ENCODE results near the gene NCEH1.
A peak's percentile ranks its signal among the peaks of the same experiment; 100 is the strongest.

The NCEH1 gene

GRCh38 chr3:172635588-172635987, 75.3 kb downstream of the NCEH1 start:
- DNase-seq, result peak; percentile 54
- WGBS (ENCODE audit: extremely low coverage, insufficient coverage, low lambda C conversion rate), result no CpG with 5 or more reads among the region's 3 CpGs
- no peak overlapping the region for H3K4me2 ChIP-seq (ENCODE audit: low read length)
- H3K9ac ChIP-seq (ENCODE audit: low read length), result no peak overlapping the region
- no peak overlapping the region for H3K56ac ChIP-seq (ENCODE audit: low read length)
- no peaks in the 10 kb centered on the region for H3K79me2 ChIP-seq (ENCODE audit: control insufficient read depth, insufficient read depth, low read length)
- no peaks in the 10 kb centered on the region for H3K79me1 ChIP-seq (ENCODE audit: low read length)
- no peaks in the 10 kb centered on the region for H3K27me3 ChIP-seq (ENCODE audit: insufficient read depth, low read length, poor library complexity)
- H2BK120ac ChIP-seq (ENCODE audit: low read depth, low read length), result no peak overlapping the region
- no peak overlapping the region for H3K27ac ChIP-seq (ENCODE audit: low read depth, low read length)
- no peak overlapping the region for H2AK5ac ChIP-seq (ENCODE audit: low read length)
- no peak overlapping the region for H3K4me3 ChIP-seq (ENCODE audit: low read length)
- H2BK15ac ChIP-seq (replicated peaks; ENCODE audit: low read depth), result no peak overlapping the region
- no peak overlapping the region for H3K23ac ChIP-seq (ENCODE audit: low read length)
- no peak overlapping the region for H4K8ac ChIP-seq (ENCODE audit: low read depth, low read length)
- no peak overlapping the region for H3K4ac ChIP-seq (ENCODE audit: low read depth, low read length)
- H4K5ac ChIP-seq (ENCODE audit: low read length), result no peak overlapping the region
- no peak overlapping the region for H3K18ac ChIP-seq (ENCODE audit: low read length)
- H2BK5ac ChIP-seq (ENCODE audit: low read length), result no peak overlapping the region
- H3K4me1 ChIP-seq (ENCODE audit: control insufficient read depth, low read depth, low read length), result no peaks in the 10 kb centered on the region
- no peaks in the 10 kb centered on the region for H3K36me3 ChIP-seq (ENCODE audit: control insufficient read depth, insufficient read depth, low read length)

- H4K5ac ChIP-seq (ENCODE audit: low read length), result no peak overlapping the region
- H2BK15ac ChIP-seq (replicated peaks; ENCODE audit: low read depth), result no peak overlapping the region
Measured at GRCh38 chr3:172634948-172635347, 75.9 kb downstream of the NCEH1 start.

GRCh38 chr3:172630316-172630715, 80.6 kb downstream of the NCEH1 start:
- no peak overlapping the region for H3K4ac ChIP-seq (ENCODE audit: low read depth, low read length)
- H2AK5ac ChIP-seq (ENCODE audit: low read length), result no peak overlapping the region
- H3K23ac ChIP-seq (ENCODE audit: low read length), result no peak overlapping the region
- H3K56ac ChIP-seq (ENCODE audit: low read length), result no peak overlapping the region
- H3K4me3 ChIP-seq (ENCODE audit: low read length), result no peak overlapping the region
- H2BK5ac ChIP-seq (ENCODE audit: low read length), result no peak overlapping the region
- DNase-seq, result no peak
- no peaks in the 10 kb centered on the region for H3K4me1 ChIP-seq (ENCODE audit: control insufficient read depth, low read depth, low read length)
- no peak overlapping the region for H3K27ac ChIP-seq (ENCODE audit: low read depth, low read length)
- H3K4me2 ChIP-seq (ENCODE audit: low read length), result no peak overlapping the region
- no peak overlapping the region for H2BK120ac ChIP-seq (ENCODE audit: low read depth, low read length)
- no peak overlapping the region for H2BK15ac ChIP-seq (replicated peaks; ENCODE audit: low read depth)
- H4K5ac ChIP-seq (ENCODE audit: low read length), result no peak overlapping the region
- no peaks in the 10 kb centered on the region for H3K27me3 ChIP-seq (ENCODE audit: insufficient read depth, low read length, poor library complexity)
- H3K79me1 ChIP-seq (ENCODE audit: low read length), result no peaks in the 10 kb centered on the region
- no peak overlapping the region for H3K18ac ChIP-seq (ENCODE audit: low read length)
- WGBS (ENCODE audit: extremely low coverage, insufficient coverage, low lambda C conversion rate), result no CpG with 5 or more reads among the region's 1 CpG
- no peak overlapping the region for H3K9ac ChIP-seq (ENCODE audit: low read length)
- H3K79me2 ChIP-seq (ENCODE audit: control insufficient read depth, insufficient read depth, low read length), result no peaks in the 10 kb centered on the region
- H3K36me3 ChIP-seq (ENCODE audit: control insufficient read depth, insufficient read depth, low read length), result no peaks in the 10 kb centered on the region
- H4K8ac ChIP-seq (ENCODE audit: low read depth, low read length), result no peak overlapping the region

More at GRCh38 chr3:172634948-172635347, 75.9 kb downstream of the NCEH1 start:
- no peak overlapping the region for H3K4ac ChIP-seq (ENCODE audit: low read depth, low read length)
- DNase-seq, result no peak
- H3K18ac ChIP-seq (ENCODE audit: low read length), result no peak overlapping the region
- no peak overlapping the region for H2AK5ac ChIP-seq (ENCODE audit: low read length)
- no peaks in the 10 kb centered on the region for H3K36me3 ChIP-seq (ENCODE audit: control insufficient read depth, insufficient read depth, low read length)
- H4K8ac ChIP-seq (ENCODE audit: low read depth, low read length), result no peak overlapping the region
- H3K23ac ChIP-seq (ENCODE audit: low read length), result no peak overlapping the region
- H3K4me2 ChIP-seq (ENCODE audit: low read length), result no peak overlapping the region
- H3K4me1 ChIP-seq (ENCODE audit: control insufficient read depth, low read depth, low read length), result no peaks in the 10 kb centered on the region
- H3K27me3 ChIP-seq (ENCODE audit: insufficient read depth, low read length, poor library complexity), result no peaks in the 10 kb centered on the region
- no CpG with 5 or more reads among the region's 3 CpGs for WGBS (ENCODE audit: extremely low coverage, insufficient coverage, low lambda C conversion rate)
- no peak overlapping the region for H3K4me3 ChIP-seq (ENCODE audit: low read length)
- H3K56ac ChIP-seq (ENCODE audit: low read length), result no peak overlapping the region
- no peak overlapping the region for H3K27ac ChIP-seq (ENCODE audit: low read depth, low read length)
- H3K79me2 ChIP-seq (ENCODE audit: control insufficient read depth, insufficient read depth, low read length), result no peaks in the 10 kb centered on the region
- no peak overlapping the region for H2BK120ac ChIP-seq (ENCODE audit: low read depth, low read length)
- no peak overlapping the region for H3K9ac ChIP-seq (ENCODE audit: low read length)
- H3K79me1 ChIP-seq (ENCODE audit: low read length), result no peaks in the 10 kb centered on the region
- no peak overlapping the region for H2BK5ac ChIP-seq (ENCODE audit: low read length)

- no peak for DNase-seq
- Histone ChIP-seq H3K36me3 (ENCODE audit: control insufficient read depth, insufficient read depth, low read length) (no peaks in the 10 kb centered on the region), H3K56ac (ENCODE audit: low read length) (no peak overlapping the region), H3K4me2 (ENCODE audit: low read length) (no peak overlapping the region), H3K9ac (ENCODE audit: low read length) (no peak overlapping the region), H2BK15ac (replicated peaks; ENCODE audit: low read depth) (no peak overlapping the region), H3K79me1 (ENCODE audit: low read length) (no peaks in the 10 kb centered on the region), H4K8ac (ENCODE audit: low read depth, low read length) (no peak overlapping the region), H3K18ac (ENCODE audit: low read length) (no peak overlapping the region), H3K4me3 (ENCODE audit: low read length) (no peak overlapping the region), H3K4me1 (ENCODE audit: control insufficient read depth, low read depth, low read length) (no peaks in the 10 kb centered on the region), H2BK5ac (ENCODE audit: low read length) (no peak overlapping the region), H2BK120ac (ENCODE audit: low read depth, low read length) (no peak overlapping the region), H3K4ac (ENCODE audit: low read depth, low read length) (no peak overlapping the region), H3K27ac (ENCODE audit: low read depth, low read length) (no peak overlapping the region), H2AK5ac (ENCODE audit: low read length) (no peak overlapping the region), H3K27me3 (ENCODE audit: insufficient read depth, low read length, poor library complexity) (no peaks in the 10 kb centered on the region), H3K79me2 (ENCODE audit: control insufficient read depth, insufficient read depth, low read length) (no peaks in the 10 kb centered on the region), H4K5ac (ENCODE audit: low read length) (no peak overlapping the region), H3K23ac (ENCODE audit: low read length) (no peak overlapping the region)
- WGBS (ENCODE audit: extremely low coverage, insufficient coverage, low lambda C conversion rate), result no CpG with 5 or more reads among the region's 5 CpGs
Measured at GRCh38 chr3:172629470-172629869, 81.4 kb downstream of the NCEH1 start.

GRCh38 chr3:172627057-172627809, 83.6 kb downstream of the NCEH1 start:
- H4K8ac ChIP-seq (ENCODE audit: low read depth, low read length), result no peak overlapping the region
- H2BK120ac ChIP-seq (ENCODE audit: low read depth, low read length), result no peak overlapping the region
- no peak overlapping the region for H3K4me3 ChIP-seq (ENCODE audit: low read length)
- no peaks in the 10 kb centered on the region for H3K79me1 ChIP-seq (ENCODE audit: low read length)
- H3K23ac ChIP-seq (ENCODE audit: low read length), result no peak overlapping the region
- no peak overlapping the region for H3K9ac ChIP-seq (ENCODE audit: low read length)
- H3K27ac ChIP-seq (ENCODE audit: low read depth, low read length), result no peak overlapping the region
- no peak for DNase-seq
- no peaks in the 10 kb centered on the region for H3K27me3 ChIP-seq (ENCODE audit: insufficient read depth, low read length, poor library complexity)
- WGBS (ENCODE audit: extremely low coverage, insufficient coverage, low lambda C conversion rate), result no CpG with 5 or more reads among the region's 5 CpGs
- H3K79me2 ChIP-seq (ENCODE audit: control insufficient read depth, insufficient read depth, low read length), result no peaks in the 10 kb centered on the region
- no peak overlapping the region for H3K56ac ChIP-seq (ENCODE audit: low read length)
- H3K4me2 ChIP-seq (ENCODE audit: low read length), result no peak overlapping the region
- H3K18ac ChIP-seq (ENCODE audit: low read length), result no peak overlapping the region
- H3K4me1 ChIP-seq (ENCODE audit: control insufficient read depth, low read depth, low read length), result no peaks in the 10 kb centered on the region
- no peak overlapping the region for H2AK5ac ChIP-seq (ENCODE audit: low read length)
- no peak overlapping the region for H4K5ac ChIP-seq (ENCODE audit: low read length)
- no peaks in the 10 kb centered on the region for H3K36me3 ChIP-seq (ENCODE audit: control insufficient read depth, insufficient read depth, low read length)
- no peak overlapping the region for H2BK15ac ChIP-seq (replicated peaks; ENCODE audit: low read depth)
- no peak overlapping the region for H3K4ac ChIP-seq (ENCODE audit: low read depth, low read length)
- H2BK5ac ChIP-seq (ENCODE audit: low read length), result no peak overlapping the region

Data from mesendoderm (in vitro differentiated cells).